ENCODE data around the gene WDFY2.

The WDFY2 gene

DNA sequence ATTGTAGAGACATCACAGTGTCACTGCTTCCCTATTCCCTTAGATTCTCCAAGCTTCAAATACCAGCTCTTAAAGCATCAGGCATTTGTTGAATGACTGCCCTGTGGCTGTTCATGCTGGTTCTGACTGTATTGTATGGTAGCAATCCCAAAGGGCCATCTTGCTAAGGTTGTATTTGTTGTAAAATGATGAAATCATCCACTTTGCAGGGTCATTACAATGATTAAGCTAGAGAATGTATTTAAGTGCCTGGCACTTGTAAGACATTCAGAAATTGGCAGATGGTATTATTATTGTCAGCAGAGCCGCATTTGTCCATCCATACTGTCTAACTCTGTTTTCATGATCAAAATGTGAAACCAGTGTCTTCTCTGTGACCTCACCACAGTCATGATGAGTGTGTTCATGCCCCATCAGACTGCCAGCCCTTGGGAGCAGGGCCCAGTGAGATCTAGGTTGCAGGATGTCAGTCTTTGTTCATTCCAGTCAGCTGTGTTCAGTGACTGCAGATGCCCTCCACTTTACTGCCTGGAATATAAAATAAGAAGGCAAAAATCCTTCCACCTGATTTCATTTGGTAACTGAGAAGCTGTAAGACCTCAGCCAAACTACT lies 133.6 kb downstream of the WDFY2 start:
- no peak for DNase-seq

DNA sequence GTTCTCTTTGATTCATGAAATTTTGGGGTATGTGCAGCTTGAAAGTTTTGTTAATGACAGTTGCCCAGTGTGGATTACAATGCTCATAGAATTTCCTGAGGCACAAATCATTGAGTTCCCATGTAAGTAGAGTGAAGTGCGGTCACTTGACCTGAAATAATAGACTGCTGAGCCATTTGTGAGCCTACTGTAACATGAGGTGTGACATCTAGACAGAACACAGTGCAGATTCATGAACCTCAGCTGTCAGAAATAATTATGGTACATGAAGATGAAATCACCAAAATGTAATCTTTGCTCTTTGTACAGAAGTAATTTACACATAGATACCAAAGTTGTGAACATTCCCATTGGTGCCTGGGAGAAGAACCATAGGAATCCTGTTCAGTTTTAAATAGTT lies 135.1 kb downstream of the WDFY2 start:
- no peak for DNase-seq

DNA sequence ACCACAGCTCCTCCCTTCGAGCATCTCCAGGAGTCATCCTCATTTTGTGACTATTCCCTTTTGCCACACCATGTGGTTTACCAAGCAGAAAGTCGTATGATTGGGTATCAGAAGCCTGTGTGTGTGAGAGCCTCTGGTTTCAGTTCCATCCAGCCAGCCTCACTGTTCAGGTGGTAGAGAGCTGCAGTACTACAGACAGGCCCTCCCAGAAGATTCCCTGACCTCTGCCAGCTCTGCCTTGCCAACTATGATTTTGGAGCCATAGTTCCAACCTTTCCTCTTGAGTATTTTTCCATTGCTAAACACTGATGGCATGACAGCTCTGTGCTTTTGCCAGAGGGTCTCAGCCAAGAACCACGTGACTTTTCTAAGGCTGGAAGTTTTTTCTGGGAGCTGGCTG lies 137.2 kb downstream of the WDFY2 start:
- DNase-seq = no peak

DNA sequence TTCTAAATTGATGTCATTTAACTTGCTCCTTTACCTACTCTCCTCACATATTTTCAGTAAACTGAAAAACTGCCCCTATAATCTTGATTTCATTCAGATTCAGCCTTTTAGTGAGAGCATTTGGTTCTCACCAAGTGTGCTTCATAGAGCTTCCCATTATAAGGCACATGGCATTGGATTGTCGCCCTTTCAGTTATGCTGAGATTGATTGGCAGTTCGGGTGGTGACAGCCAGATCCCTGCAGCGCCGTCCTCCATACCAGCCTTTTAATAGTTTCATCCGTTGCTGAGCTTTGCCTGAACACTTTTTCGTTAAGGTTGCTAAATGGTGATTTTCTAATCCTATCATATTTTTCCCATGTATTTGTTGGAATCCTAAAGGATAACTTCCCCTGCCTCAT lies 139.3 kb downstream of the WDFY2 start:
- no peak for DNase-seq

DNA sequence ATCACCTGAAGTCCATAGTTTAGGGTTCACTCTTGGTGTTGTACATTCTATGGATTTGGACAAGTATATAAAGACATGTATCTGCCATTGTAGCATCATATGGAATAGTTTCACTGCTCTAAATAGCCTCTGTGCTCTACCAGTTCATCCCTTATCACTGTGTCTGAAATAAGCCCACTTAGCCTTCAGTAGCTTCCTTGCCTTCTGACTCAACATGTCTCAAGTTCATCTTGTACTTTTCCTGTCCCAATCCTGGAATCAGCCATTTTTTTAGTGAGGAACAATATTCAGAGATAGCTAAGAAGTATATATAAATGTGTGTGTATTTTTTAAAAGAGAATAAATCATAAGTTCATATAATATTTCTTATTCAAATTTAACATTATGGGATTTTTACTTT lies 140.5 kb downstream of the WDFY2 start:
- no peak for DNase-seq

DNA sequence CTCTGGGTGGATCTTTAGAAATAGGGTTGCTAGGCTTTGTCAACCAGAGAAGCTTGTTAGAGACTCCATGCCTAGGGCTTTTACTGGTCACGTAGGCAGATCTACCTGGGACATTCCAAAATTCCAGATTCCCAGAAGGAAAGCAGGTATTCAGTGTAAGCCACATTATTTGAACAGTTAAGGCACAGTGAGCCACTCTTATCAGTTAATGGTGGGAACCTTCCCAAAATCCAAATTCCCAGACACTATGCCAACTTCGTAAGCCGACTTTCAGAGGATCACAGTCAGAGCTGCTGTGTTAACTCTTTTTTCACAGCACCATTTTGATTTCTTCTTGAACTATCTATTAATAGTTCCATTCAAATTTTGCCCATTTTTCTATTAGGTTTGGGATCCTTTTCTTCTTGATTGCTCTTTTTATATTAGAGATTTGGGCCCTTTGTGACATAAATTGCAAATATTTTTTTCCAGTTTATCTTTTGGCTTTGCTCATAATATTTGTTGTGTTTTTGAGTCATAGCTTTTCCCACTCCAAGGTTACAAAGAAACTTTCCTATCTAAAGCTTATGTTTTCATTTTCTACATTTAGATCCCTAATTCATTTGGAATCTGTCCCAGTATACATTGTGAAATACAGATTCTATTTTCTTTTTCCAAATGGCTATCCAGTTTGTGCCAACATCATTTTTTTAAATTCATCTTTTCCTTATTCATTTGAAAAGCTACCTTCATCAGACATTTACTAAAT lies 142.4 kb downstream of the WDFY2 start:
- DNase-seq = no peak

DNA sequence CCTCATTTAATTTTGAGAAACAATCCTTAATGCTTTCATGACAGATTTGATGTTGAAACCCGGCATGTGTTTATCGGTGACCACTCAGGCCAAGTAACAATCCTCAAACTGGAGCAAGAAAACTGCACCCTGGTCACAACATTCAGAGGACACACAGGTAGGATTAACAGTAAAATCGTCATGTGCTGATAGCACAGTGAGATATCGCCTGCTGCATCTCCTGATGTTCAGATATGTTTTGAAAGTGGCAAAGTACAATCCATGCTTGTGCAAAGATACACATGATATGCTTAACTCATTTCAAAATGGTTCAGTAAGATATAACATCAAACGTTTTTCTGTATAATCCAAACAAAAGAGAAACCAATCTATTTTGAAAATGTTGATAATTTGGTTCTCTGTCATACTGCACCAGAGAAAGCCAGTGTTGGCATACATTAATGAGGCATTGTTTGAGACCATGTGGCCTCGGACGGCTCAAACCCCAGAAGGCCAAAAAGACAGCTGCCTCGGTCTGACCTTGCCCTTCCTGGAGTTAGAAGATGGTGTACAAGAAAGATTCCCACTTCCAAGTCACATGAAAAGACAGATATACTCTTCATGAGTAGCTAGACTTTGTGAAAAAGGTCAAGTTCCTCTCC lies 143.5 kb downstream of the WDFY2 start:
- DNase-seq = no peak

DNA sequence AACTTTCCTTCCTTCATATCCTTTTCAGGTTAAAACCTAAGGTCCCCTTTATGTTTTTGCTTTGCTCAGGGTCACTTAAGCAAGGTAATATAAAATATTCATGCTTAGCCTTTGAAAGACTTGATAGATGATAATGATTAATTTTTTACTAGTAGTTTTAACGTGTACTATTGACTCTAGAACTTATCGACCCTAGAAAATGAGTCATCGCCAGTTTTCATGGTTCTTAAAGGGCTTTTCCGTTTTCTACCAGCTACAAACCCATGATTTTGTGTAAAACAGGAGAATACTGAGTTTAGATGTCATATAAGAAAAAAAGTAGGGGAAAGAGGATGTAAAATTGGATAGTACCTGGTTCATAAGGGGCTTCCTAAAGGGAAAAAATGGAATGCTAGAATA lies 144.0 kb downstream of the WDFY2 start:
- DNase-seq = no peak

DNA sequence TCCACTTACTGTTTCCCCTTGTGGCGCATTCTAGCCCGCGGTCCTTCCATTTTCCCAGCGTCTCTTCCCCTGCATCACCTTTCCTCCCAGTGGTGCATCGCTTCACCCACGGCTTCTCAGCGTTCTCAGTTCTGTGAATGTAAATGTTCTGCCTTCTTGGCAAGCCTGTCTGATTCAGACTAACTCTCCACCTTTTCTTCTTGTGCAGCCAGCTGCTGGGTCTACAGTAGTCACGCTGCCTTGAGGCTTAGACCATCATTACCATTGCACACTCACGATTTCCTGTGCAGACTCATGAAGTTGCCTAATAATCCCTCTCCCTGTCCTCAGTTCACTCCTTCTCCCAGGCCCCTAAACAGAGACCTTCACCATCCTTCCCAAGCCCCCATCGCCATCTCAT lies 144.7 kb downstream of the WDFY2 start:
- no peak for DNase-seq

DNA sequence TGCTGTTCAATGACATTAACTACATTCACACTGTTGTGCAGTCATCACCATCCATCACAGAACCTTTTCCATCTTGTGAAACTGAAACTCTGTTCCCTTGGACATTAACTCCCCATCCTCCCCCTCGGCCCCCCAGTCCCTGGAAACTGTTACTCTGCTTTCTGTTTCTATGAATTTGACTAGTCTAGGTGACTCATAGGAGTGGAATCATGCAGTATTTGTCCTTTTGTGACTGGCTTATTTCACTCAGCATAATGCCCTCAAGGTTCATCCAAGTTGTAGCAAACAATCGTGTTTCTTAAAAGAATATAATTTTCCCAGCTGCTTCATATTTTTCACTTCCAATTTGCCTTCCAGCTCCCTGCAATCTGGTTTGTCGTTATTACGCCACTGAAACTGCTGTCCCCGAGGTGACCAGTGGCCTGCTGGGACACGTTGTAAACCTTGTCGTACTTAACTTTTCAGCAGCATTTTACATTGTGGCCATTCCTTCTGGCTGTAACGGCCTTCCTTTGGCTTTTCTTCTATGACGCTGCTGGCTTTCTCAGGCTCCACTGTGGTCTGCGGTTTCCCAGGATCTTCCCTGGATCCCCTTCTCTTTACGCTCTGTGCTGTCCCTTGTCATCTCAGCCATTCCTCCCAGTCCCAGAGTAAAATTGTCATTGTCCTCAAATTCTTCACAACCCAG lies 145.7 kb downstream of the WDFY2 start:
- no peak for DNase-seq

DNA sequence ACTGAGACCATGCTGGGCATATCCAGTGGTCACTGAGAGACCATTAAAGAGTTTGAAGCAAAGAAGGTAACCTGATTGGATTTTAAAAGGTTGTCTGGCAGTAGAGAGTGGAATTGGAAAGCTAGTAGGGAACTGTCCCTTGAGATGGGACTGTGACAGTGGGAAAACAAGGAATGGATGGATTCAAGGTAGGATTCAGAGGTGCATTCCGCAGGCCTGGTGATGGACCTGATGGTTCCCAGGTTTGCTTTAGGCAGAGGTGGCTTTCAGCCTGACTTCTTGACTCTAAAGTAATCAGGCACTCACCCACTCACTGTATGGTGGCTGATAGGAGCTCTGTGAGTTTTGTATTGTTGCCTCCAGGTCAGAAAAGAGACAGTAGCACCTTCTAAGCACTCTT lies 146.7 kb downstream of the WDFY2 start:
- no peak for DNase-seq

DNA sequence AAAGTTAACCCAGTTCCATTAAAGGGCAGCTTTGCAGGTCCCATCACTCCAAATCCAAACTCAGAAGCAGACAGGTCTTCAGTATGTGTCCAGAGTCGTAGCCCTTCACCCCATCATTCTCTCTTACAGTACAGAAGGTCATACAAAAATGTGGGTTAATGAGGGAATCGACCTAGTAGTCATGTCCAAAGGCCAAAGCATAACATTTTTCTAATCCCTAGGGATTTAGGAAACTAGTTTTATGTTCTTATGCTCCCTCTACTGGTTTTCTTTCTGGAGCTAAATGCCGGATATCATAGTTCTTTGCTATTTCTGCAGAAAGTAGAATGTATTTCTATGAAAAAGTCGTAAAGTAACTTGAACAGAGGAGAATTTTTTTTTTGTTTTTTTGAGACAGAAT lies 147.5 kb downstream of the WDFY2 start:
- no peak for DNase-seq

DNA sequence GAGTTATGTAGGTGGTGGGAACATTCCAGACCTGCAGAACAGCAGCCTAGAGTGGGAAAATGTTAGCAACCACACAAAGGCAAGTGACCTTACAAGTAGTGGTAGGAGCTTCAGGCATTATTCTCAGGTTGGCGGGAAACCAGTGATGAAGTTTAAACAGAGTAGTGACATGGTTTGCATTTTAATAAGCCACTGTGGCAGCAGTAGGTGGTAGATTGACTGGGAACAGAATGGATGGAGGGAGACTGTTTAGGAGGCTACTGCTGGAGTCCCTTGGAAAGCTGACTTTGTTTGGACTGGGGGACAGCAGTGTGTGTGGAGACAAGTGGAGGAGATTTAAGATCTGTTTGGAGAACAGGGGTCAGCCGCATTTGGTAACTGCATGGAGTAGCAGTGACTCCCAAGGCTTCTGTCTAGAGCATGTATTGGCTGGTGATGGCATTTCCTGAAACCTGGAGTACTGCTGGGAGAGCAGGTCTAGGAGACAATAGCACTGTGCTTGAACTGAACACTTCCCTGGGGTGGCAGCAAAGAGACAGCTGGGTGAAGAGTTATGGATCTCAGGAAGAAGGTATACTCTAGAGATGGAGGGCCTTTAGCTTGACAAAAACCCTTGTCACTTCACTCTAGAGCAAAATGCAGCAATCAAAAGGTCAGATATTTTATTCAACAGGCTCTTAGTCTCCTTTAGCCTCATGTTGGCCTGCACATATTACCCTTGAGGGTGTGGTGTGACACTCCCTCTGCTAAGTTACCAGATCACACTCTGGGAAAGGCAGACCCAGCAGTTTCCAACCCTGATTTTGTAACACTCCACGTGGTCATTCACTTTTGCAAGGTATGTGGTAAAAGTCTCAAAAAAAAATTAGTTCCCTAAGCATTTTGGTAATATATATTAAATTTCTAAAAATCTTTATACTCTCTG lies 149.4 kb downstream of the WDFY2 start:
- DNase-seq = no peak

DNA sequence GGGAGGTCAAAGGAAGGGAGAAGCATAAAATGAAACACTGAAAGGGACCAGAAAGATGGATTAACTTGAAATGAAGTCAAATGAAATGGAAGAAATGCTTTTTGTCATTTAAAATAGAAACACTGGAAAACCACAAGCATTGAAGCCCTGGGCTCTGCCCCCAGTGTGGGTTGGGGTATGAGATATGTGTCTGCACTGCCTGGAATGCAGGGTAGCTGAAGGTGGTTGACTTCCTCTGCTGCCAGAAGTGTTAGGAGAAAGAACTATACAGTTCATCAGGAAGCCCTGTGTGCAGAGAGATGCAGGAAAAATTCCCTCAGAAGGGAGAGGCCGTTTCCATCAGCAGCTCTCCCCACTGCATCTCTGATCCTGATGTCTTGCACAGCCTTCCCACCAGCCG lies 150.5 kb downstream of the WDFY2 start:
- DNase-seq = no peak

DNA sequence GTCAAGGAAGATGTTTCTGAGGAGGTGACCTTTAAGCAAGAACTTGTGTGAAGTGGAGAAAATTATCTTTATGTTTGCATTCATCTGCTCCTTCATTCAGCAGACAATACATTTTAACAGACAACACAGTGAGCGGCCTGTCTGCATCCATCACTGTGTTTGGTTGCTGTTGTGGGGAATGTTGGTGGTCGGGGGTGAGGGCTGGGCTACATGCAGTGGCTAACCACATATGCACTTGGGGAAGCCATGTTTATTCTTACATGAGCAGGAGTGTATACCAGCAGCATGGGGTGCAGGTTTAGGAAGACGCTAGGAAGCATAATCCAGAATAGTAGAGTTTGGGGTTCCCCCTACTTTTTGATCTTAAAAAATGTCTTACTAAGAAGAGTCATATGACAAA lies 153.3 kb downstream of the WDFY2 start:
- DNase-seq = no peak

DNA sequence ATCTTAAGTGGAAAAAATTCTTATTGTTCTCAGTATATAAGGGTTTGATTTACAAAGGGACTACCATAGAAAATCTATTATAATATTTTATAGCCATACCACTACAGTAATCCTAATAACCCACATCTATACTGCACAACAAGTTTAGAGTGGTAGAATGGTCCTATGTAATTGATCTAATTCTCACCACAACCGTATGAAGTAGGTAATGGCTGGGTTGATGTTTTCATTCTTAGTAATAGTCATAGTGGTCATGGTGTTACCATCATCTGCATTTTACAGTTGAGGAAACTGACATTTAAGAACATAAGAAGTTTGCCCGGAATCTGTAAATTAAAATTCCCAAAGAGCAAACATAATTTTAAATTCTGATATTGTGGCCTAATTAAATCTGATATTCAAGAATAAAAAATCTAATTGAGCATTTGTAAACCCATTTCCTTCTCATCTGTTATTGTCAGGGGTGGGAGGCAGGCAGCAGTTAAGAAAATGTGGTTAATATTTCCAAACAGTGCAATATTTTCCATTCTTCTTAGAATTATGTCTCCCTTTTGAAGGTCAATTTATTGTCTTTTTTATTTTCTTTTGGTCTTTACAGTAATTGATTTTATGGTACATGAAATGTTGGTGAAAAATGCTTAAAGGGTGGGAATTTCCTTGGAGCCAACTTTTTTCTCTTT lies 154.1 kb downstream of the WDFY2 start:
- DNase-seq = no peak

DNA sequence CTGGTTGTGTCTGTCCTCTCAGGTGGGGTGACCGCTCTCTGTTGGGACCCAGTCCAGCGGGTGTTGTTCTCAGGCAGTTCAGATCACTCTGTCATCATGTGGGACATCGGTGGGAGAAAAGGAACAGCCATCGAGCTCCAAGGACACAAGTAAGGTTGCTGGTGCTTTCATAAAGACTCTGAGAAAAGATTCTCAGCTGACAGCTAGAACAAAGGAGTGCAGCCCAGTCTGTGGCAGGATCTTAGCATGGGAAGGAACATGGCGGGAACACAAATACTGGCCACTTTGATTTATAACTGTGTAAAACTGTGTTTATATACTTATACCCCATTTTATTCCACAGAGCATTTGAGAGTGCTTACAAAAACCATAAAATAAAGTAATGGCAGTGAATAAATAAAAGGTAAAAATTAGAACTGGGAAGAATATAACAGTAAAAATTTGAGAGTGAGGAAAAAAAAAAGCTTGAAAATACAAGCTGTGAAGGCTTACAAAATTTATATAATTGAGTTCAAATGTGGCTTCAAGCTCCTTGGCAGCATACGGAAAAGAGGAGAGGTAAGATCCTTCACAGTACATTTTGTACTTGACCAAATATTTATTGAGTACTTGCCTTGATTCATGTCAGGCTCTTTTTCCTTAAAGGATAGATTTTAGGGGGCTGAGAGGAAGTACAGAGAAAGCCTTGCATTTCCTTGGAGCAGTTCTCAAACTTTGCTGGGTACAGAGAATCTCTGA lies 154.9 kb downstream of the WDFY2 start:
- DNase-seq = no peak

DNA sequence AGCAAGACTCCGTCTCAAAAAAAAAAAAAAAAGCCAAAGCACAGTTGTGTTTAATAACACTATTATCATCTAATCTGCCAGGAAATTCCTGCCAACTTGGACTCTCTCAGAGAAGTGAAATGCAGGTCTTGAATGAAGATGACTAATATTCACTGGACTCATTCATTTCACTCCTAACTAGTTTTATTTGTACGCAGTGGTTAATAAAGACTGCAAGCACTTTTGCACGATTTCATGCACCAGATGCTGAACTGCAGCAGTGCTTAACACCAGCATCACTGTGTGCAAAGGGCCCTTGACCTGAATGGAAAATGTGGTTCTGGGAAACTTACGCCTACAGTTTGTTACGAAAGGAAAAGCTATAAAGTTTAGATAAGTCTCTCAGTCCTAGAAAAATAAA lies 156.4 kb downstream of the WDFY2 start:
- DNase-seq = no peak

DNA sequence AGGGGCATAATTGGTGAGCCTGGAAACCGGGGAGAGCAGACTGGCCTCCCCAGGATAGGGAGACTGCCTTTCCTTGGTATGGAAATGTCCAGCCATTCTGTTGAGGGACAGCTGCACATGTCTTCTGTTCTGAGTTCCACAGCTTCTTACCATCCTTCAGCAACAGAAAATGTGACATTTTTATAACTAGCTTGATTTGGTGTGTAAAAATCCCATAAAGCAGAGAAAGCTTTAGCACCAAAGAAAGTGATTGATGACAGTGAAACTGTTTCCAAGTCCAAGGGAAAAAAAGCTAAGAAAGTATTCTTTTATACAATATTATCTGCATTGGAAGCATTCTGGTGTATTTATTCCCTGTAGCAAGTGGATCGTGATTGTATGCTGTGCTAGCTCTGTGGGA lies 157.8 kb downstream of the WDFY2 start:
- DNase-seq = no peak

DNA sequence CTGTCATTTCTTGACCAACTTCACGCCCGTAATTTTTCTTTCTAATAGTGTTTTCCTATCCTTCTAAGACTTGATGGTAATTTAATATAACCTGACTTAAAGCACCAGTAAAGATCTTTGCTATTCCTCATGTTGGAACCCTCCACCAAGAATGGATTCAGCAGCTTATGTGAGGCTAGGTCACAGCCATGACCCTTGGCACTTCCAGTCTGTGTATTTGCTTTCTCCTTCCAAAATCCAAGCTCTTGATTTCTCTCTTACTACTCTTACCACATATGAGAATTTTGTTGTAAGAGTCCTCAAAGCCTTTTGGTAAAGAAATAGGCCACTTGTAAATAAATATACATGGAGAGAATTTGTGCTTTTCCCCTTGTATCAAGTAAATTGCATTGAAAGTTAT lies 158.3 kb downstream of the WDFY2 start:
- no peak for DNase-seq

DNA sequence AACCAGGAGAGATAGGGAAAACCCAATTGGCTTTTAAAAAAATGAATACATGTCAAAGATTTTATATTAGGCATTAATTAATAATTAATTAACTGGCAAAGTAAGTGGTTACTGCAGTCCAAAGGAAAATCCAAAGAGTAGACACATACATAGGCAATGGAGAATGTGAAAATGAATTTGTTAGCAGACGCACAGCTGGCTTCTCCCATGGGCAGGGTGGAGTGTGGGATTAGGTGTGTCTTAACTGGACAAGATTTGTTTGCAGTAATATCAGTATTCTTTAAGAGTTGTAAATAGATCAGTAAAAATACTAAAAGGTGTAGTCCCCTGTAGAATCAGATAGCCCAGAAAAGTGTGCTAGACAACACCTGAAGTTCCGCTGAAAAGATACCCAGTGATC lies 161.0 kb downstream of the WDFY2 start:
- no peak for DNase-seq

DNA sequence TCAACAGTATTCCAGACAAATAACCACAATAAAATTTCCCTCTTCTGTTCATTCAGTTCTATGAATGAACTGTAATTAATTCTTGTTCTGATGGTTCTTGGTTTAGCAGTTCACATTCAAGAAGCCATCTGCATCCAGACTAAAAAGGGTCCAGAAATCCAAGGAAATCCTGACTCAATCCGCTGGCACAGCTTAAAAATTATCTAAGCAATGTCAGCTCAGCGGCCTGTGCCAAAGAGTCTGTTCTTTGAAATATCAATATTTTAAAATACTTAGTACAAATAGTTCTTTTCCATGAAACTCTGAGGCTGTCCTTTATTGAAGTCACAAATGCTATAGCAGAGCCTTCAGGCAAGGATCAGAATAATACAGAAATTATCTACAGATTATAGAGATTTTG lies 162.5 kb downstream of the WDFY2 start:
- DNase-seq = no peak
